HL-60/S4 treated with retinoic acid at 250 ng/mL for 4 days and 3 days (cell line): ENCODE data around the gene CYP8B1.

Experiments
- in situ Hi-C: fragments of 300-500 bp; cut with MboI; formaldehyde crosslinking; loops from 2 replicates; pipeline ENCODE4 v1.7.0; 2022; ENCODE audit warnings: low sequenced_read_pairs

The CYP8B1 gene

GRCh38 chr3:42829083-42829627 is 46.5 kb downstream of the CYP8B1 start:
- in situ Hi-C loops: no loop called here

DNA sequence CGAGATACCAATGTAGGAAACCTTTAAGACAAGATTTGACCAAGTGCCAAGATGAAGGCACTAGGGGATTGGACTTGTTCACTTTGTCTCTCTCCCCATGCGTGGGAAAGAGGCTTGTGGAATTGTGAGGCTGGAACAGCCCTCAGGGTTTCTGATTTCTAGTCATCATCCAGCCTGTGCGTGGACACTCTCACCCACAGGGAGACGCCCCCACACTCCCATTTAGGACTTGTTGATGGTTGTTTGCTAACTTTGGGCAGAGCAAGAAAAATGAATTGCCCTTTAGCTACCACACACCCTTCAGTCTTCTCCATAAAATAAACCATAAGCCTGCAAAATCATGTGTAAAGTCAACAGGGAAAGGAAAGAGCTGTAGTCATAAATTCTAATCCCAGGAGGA is 48.0 kb downstream of the CYP8B1 start:
- in situ Hi-C loops: no loop called here

DNA sequence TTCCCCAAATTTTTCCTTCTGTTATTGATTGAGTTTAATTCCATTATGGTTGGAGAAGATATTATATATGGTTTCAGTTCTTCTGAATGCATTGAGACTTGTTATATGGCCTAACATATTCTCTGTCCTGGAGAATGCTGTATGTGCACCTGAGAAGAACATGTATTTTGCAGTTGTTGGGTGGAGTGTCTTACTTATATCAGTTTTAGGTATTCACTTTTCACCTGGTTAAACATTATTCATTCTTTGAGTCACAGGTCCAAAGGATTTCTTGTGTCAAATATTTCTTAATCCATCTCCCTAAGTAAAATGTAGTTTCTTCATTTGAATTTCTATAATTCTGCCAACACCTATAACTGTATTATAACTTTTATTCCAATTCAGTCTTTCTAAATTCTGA is 48.7 kb downstream of the CYP8B1 start:
- in situ Hi-C loops: no loop called here

DNA sequence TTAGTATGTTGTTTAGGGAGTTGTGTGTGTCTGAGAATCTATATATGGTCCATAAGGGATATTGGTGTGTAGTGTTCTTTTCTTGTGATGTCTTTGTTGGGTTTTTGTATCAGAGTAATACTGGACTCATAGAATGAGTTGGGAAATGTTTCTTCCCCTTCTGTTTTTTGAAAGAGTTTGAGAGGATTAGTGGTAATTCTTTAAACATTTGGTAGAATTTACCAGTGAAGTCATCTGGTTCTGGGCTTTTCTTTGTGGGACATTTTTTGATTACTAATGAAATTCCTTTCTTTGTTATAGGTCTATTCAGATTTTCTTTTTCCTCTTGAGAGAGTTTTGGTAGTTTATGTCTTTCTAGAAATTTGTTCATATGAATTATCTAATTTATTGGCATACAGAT is 49.5 kb downstream of the CYP8B1 start:
- in situ Hi-C loops: no loop called here

GRCh38 chr3:42823351-42823750 is 52.3 kb downstream of the CYP8B1 start:
- in situ Hi-C loops: no loop called here

GRCh38 chr3:42822828-42823227 is 52.9 kb downstream of the CYP8B1 start:
- in situ Hi-C loops: no loop called here
